HG03097 (cell line): ENCODE data around the gene FRMD8.

ENCODE experiments used
- ATAC-seq: cut with Tn5 transposase; IDR thresholded peaks from one replicate; pipeline ENCODE4 v1.9.1; 2021; ENCODE audit not compliant: unreplicated experiment, low FRiP score

Gene FRMD8

GRCh38 chr11:65375012-65375411 is 11.4 kb upstream of the FRMD8 start:
- ATAC-seq, result no peak

DNA sequence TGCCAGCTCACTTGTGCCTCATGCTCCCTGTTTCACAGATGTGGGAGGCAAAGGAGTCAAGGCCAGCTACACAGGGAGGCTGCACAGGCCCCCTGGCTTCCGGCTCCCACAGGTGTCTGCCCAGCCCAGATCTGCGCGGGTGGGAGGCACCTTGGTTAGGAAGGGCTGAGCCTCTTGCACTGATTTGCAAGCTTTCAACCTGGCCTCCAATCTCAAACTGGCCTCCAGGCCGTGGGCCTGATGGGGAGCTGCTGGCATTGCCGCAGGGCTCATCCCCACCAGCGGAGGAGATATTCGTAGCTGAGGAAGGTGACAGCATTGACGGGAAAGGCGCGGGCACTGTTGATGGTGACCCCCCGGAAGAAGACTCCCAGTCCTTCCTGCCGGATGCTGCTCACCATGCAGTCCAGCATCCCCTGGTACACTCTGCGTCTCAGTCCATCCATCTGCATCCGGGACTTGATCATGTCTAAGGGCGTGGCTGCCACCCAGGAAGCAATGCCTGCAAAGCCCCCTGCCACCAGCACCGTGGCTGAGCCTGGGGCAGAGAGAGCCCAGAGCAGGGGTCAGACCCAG is 10.2 kb upstream of the FRMD8 start:
- no peak for ATAC-seq

GRCh38 chr11:65377036-65377435 is 9.4 kb upstream of the FRMD8 start:
- ATAC-seq, result no peak

DNA sequence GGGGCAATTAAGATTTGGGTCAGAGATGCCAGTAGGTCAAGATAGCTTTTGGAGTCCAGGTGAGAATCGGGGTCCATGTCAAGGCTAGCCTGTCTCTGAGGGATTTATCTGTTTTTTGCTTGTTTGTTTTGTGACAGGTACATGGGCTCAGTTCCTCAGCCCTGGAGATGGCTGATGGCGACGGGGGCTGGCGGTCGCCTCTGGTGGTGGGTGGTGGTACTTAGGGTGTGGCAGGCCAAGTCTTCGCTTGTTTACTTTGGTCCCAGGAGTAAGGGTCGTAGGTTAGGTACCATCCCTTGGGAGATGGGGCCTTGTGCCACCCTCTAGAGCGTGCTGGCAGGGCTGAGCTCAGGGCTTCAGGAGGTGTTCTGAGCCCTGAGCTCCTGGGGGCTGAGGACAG is 8.7 kb upstream of the FRMD8 start:
- no peak for ATAC-seq

DNA sequence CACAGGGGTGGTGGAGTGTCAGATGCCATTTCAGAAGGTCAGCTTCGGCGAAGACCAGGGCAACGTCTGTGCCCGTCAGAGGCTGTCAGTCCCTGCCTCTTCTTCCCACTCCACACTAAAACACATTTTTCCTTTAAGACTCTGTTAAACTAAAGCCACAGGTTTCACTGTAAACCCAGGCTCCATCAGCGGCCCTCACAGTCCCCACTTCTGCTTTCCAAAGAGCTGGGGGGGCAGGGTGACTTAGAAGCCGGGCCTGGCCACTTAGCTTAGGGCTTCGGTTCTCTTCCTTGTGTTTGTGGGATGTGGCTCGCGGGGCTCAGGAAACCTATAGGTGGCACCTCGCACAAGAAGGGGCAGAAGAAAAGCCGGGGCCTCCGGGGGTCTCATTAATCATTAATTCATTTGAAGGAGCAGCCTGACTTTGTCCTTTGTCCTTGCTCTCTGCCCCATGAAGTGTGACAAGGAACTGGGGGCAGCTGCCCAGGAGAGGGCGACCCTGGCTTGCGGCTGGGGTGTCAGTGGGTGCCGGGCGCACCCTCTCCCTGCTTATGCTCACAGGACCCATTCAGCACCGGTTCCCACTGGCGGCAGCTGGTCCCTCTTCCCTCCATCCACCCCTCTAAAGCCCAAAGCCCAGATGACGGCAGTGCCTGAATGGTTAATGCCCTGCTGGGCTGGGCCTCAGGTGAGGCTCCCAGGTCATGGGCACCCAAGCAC is 8.1 kb upstream of the FRMD8 start:
- ATAC-seq, result no peak

- ATAC-seq, result no peak
Observed at GRCh38 chr11:65378928-65379638, 7.4 kb upstream of the FRMD8 start.

DNA sequence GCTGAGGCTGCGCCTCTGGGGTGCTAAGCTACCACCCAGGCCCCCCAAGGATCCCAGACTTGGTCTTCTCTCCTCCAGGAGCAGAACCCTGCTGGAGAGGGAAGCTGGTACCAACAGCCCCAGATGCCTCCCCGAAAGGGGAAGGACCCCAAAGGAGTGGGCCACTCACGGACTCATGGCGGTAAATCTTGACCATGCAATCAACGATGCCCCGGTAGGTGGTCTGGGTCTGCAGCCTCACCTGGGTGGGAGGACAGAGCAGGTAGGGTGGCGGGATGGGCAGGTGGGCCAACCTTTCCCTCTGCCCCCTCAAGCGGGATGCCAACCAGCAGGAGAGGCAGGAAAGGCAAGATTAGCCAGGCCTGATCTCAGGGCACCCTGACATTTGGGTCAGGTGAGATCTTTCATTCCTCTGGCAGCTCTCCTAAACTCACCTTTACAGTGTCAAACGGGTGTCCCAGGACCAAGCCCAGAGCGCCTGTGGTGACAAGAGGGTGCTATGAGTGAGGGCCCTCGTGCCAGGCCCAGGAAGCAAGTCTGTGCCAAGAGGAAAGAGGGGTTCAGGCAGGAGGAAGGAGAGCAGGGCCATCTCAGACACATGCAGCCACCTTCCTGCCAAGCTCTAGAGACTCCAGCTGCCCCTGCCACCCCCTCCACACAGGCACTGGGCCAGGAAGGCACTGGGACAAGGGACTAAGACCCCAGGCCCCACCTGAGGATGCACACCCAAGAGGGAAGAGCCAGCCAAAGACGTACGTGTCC is 6.6 kb upstream of the FRMD8 start:
- ATAC-seq, result no peak

DNA sequence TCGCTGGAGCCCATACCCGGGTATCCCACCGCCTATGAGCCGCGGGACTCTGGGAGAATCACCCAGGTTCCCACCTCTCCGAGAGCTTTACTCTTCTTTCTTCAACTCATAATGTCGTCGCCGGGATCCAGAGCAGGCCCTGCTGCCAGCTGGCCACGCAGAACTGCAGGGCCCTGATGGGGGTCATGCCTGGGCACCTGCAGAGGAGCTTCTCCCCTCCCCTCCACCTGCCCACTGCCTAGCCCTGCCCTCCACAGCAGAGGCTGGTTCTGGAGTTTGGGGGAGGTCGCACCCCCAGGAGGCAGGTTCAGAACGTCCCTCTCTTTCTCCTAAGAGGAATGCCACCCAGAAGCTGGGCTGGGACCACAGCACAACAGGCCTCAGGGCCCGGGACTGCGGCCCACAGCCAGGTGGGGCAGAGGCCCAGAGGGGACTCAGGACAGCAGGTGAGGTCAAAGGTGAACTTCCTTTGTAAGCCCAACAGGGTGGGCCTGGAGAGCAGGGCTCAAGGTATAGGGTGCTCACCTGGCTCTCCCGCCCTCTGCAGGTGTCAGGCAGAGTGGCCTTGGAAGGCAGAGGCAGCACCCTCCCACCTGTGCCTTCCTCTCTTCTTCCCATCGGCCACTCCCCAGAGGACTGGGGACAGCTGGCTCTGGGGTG is 5.8 kb upstream of the FRMD8 start:
- ATAC-seq, result no peak

- peak; percentile 8 for ATAC-seq
Observed at GRCh38 chr11:65381716-65382032, 4.8 kb upstream of the FRMD8 start.

GRCh38 chr11:65382033-65382803 is 4.2 kb upstream of the FRMD8 start, which contains the start of gene SLC25A45:
TSS of gene SLC25A45 (minus strand) at chr11:65382646. CDS start at chr11:65381951, 695 bp downstream.
- peak; percentile 46 for ATAC-seq

GRCh38 chr11:65382804-65383368 is 3.6 kb upstream of the FRMD8 start:
- ATAC-seq, result no peak

- no peak for ATAC-seq
Observed at GRCh38 chr11:65383778-65384177, 2.7 kb upstream of the FRMD8 start.

DNA sequence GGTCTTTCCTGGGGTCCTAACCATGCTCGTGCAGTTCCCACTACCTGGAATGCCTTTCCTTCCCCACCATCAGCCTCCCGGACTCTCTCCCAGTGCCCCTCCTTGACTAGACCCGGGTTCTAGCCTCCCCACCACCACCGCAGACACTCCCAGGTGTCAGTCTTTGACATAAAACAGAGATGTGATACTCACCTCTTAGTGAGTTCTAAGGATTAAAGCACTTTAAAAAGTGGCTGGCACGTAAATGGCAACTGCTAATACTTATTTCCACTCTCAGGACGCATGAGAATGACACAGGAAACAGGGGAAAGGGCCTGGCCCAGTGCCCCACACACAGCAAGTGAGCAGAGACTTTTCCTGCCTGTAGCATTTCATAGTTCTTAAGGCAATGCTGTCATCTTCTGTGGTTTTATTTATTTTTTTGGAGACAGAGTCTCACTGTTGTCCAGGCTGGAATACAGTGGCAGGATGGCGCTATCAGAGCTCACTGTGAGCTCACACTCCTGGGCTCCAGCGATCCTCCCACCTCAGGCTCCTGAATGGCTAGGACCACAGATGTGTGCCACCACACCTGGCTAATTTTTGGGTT is 2.0 kb upstream of the FRMD8 start:
- no peak for ATAC-seq

DNA sequence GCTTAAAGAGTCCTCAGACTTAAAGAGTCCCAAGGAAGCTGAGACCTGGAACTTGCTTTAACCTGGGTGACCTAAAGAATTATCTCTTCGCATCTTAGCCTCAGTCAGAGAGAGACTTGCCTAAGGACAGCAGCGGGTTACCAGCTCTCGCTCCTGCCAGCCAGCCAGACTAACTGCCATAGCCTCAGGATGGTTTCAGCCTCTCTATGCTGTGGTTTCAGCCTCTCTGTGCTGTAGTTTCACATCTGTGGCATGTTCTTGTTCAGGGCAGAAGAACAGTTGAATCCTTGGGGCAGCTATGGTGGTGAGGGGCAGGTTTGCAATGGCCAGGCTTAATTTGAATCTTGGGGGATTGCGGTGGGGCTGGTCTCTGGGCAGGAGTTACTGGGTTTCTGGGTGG is 2.3 kb downstream of the FRMD8 start:
- ATAC-seq, result no peak

GRCh38 chr11:65389294-65389980 is 3.0 kb downstream of the FRMD8 start:
- ATAC-seq, result no peak

DNA sequence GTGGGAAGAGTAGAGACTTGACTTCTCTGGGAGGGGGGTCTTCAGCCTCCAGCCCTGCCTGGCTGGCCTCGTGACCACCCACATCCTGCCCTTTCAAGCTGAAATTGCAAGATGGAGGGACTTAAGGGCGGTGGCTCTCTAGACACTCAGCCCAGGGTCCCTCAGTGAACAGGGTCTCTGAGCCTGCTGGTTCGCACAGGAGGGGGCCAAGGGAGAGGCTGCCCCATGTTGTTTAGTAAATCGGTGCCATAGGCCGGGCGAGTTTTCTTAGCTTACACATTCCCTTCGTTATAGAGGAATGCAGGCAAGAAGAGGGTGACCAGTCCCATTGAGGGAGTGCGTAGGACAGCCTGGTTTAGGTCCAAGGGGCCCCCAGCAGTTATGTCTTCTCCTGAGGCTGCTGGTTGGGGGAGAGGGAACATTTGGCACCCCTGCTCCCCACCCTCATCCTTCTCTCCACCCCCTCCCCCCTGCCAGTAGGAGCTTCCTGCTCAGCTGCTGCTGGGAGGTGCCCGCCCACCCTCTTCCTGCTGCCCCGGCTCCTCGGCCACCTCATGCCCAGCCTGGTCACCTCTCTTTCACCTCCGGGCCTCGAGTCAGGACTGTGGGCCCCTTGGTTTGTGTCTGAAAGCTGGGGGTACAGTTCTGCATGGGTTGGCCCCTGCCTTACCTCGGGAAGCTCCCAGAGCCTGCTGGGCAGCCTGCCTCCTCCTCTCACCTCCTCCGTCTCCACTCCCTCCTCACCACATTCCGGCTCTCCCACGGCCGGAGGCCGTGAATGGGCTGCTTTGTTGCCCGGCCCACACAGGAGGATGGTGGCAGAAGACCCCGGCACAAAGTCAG is 3.9 kb downstream of the FRMD8 start:
- ATAC-seq, result no peak

- ATAC-seq, result no peak
Observed at GRCh38 chr11:65390996-65391395, 4.6 kb downstream of the FRMD8 start.
